GM12878 (cell line): Measurements from ENCODE around the gene SIM2.

Experiments used
- ATF3 ChIP-seq: IDR thresholded peaks from 2 replicates; pipeline ENCODE4 v1.6.1; 2011; ENCODE audit warnings: low read depth, mild to moderate bottlenecking, low read length, moderate library complexity, borderline replicate concordance; ENCODE audit errors: extremely low read depth
- ATF7 ChIP-seq: fragments of 450-650 bp; IDR thresholded peaks from 2 replicates; pipeline ENCODE4 v1.6.1; 2016; ENCODE audit warnings: low read depth, mild to moderate bottlenecking
- CUX1 ChIP-seq: IDR thresholded peaks from 2 replicates; pipeline ENCODE4 v1.6.1; 2012; ENCODE audit warnings: improper control_type of control experiment, low read depth, low read length; ENCODE audit not compliant: insufficient replicate concordance
- EZH2 ChIP-seq: IDR thresholded peaks from 2 replicates; pipeline ENCODE4 v1.6.1; 2012; ENCODE audit warnings: low read depth, mild to moderate bottlenecking, control low read depth, inconsistent platforms, low read length, borderline replicate concordance; ENCODE audit not compliant: control insufficient read depth
- MYC ChIP-seq: IDR thresholded peaks from 2 replicates; pipeline ENCODE4 v1.6.1; 2011; ENCODE audit warnings: mild to moderate bottlenecking, low read length, moderate library complexity, inconsistent platforms; ENCODE audit not compliant: insufficient read depth, insufficient replicate concordance, insufficient read length, severe bottlenecking
- POLR2A ChIP-seq: IDR thresholded peaks from 2 replicates; pipeline ENCODE4 v1.6.1; 2011; ENCODE audit warnings: low read depth, mild to moderate bottlenecking, low read length
- RAD21 ChIP-seq: IDR thresholded peaks from 2 replicates; pipeline ENCODE4 v1.6.1; 2011; ENCODE audit warnings: mild to moderate bottlenecking, low read depth, low read length, moderate library complexity; ENCODE audit not compliant: insufficient read depth
- TAF1 ChIP-seq: IDR thresholded peaks from 2 replicates; pipeline ENCODE4 v1.6.1; 2011; ENCODE audit warnings: mild to moderate bottlenecking, low read depth, low read length, borderline replicate concordance
- TF ChIP-seq, protein P1 (sequence below), 3 experiments: IDR thresholded peaks in 2 of 3; conservative IDR thresholded peaks in 1 of 3; 2 replicates each; pipeline ENCODE4 v1.5.1; 2011; ENCODE audit warnings: low read depth in 3 of 3, low read length in 3 of 3, mild to moderate bottlenecking in 3 of 3, control low read depth in 2 of 3, moderate library complexity in 2 of 3, inconsistent platforms in 1 of 3, mixed read lengths in 1 of 3; ENCODE audit not compliant: control insufficient read depth in 2 of 3, insufficient read depth in 1 of 3; ENCODE audit errors: extremely low read depth in 1 of 3

- TF ChIP-seq, protein P1, sequence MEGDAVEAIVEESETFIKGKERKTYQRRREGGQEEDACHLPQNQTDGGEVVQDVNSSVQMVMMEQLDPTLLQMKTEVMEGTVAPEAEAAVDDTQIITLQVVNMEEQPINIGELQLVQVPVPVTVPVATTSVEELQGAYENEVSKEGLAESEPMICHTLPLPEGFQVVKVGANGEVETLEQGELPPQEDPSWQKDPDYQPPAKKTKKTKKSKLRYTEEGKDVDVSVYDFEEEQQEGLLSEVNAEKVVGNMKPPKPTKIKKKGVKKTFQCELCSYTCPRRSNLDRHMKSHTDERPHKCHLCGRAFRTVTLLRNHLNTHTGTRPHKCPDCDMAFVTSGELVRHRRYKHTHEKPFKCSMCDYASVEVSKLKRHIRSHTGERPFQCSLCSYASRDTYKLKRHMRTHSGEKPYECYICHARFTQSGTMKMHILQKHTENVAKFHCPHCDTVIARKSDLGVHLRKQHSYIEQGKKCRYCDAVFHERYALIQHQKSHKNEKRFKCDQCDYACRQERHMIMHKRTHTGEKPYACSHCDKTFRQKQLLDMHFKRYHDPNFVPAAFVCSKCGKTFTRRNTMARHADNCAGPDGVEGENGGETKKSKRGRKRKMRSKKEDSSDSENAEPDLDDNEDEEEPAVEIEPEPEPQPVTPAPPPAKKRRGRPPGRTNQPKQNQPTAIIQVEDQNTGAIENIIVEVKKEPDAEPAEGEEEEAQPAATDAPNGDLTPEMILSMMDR (IDR thresholded peaks at IDR 0.05 in 2 of 3, conservative IDR thresholded peaks at IDR 0.05 in 1 of 3; ENCODE audit: control insufficient read depth in 2 of 3, extremely low read depth in 1 of 3, insufficient read depth in 1 of 3, low read depth in 3 of 3, low read length in 3 of 3), result no peak
- no peak for TF ChIP-seq ATF3
- TF ChIP-seq EZH2, result no peak
- TF ChIP-seq POLR2A, result no peak
- TF ChIP-seq RAD21, result no peak
- TF ChIP-seq CUX1, result no peak
- TF ChIP-seq ATF7, result no peak
- no peak for TF ChIP-seq MYC
- no peak for TF ChIP-seq TAF1
Measured at GRCh38 chr21:36707763-36708285, 8.9 kb downstream of the SIM2 start.
